Smooth muscle cell (in vitro differentiated cells): ENCODE data around the gene AURKB. TPM values are rescaled to one million over a fixed set of nuclear protein-coding genes. Genes with fewer than 3 reads are reported as not detected.

Source experiments
- DNase-seq: peaks from one replicate; lab custom pipeline; 2025; ENCODE audit not compliant: unreplicated experiment; lab: John Stamatoyannopoulos, UW
- H2AFZ ChIP-seq: fragments of 200-600 bp; sonication (generic); 2 replicates; pipeline ENCODE4 v1.6.0; 2016; ENCODE audit warnings: antibody characterized with exemption, low read depth, mild to moderate bottlenecking
- H3F3A ChIP-seq: fragments of 200-600 bp; sonication (generic); 2 replicates; pipeline ENCODE4 v1.6.0; 2017; ENCODE audit warnings: antibody characterized with exemption, low read depth
- H3K27ac ChIP-seq: fragments of 200-600 bp; sonication (generic); 2 replicates; pipeline ENCODE4 v1.5.1; 2016; ENCODE audit warnings: low read depth, mild to moderate bottlenecking
- H3K27me3 ChIP-seq: fragments of 200-600 bp; sonication (generic); 2 replicates; pipeline ENCODE4 v1.6.1; 2016; ENCODE audit warnings: low read depth, mild to moderate bottlenecking
- H3K36me3 ChIP-seq: fragments of 200-600 bp; sonication (generic); 2 replicates; pipeline ENCODE4 v1.5.1; 2016; ENCODE audit warnings: low read depth
- H3K4me1 ChIP-seq: fragments of 200-600 bp; sonication (generic); 2 replicates; pipeline ENCODE4 v1.5.1; 2016; ENCODE audit warnings: low read depth
- H3K4me2 ChIP-seq: fragments of 200-600 bp; sonication (generic); 2 replicates; pipeline ENCODE4 v1.6.0; 2016; ENCODE audit warnings: mild to moderate bottlenecking
- H3K4me3 ChIP-seq: fragments of 200-600 bp; sonication (generic); 2 replicates; pipeline ENCODE4 v1.5.1; 2016; ENCODE audit warnings: mild to moderate bottlenecking
- H3K79me2 ChIP-seq: fragments of 200-600 bp; sonication (generic); 2 replicates; pipeline ENCODE4 v1.6.0; 2016; ENCODE audit warnings: low read depth, mild to moderate bottlenecking
- H3K9ac ChIP-seq: fragments of 200-600 bp; sonication (generic); 2 replicates; pipeline ENCODE4 v1.6.0; 2016; ENCODE audit warnings: low read depth
- H3K9me3 ChIP-seq: fragments of 200-600 bp; sonication (generic); replicated peaks from 2 replicates; pipeline ENCODE4 v1.5.1; 2016; ENCODE audit warnings: low read depth
- H4K20me1 ChIP-seq: fragments of 200-600 bp; sonication (generic); 2 replicates; pipeline ENCODE4 v1.6.0; 2016; ENCODE audit warnings: low read depth
- WGBS: methylation state at CpG from one replicate; pipeline ENCODE4 v1.1.7; 2016; ENCODE audit warnings: low lambda C conversion rate; 5-methylcytosine and 5-hydroxymethylcytosine counted together
- polyA plus RNA-seq: library from polyadenylated mRNA; unstranded; fragments of >200 nt; fragmentation: Nextera tagmentation; extraction: Ambion mirVana; gene quantifications from 2 replicates; pipeline ENCODE4 v1.2.1, GENCODE V29; 2016
- total RNA-seq: library from RNA; depleted of rRNA; stranded (reverse); fragments of >200 nt; gene quantifications from 2 replicates; pipeline ENCODE4 v1.2.3, GENCODE V29; 2014
- TF ChIP-seq, protein P1 (sequence below): fragments of 200-600 bp; sonication (generic); IDR thresholded peaks from 2 replicates; pipeline ENCODE4 v1.5.1; 2017; ENCODE audit warnings: borderline replicate concordance, mild to moderate bottlenecking, antibody characterized with exemption; ENCODE audit not compliant: insufficient read depth, poor library complexity, severe bottlenecking

Gene AURKB
- total and polyA plus RNA-seq, 2 experiments from 2014 or later: 16.6 to 33.5 TPM

- Histone ChIP-seq H4K20me1 (peaks cover 13% of the 10 kb centered on the region), H3K4me3 (peak overlapping the region; percentile 99), H3F3A (peaks cover 5% of the 10 kb centered on the region), H3K9ac (peak overlapping the region; percentile 98), H3K27ac (peak overlapping the region; percentile 62), H3K4me2 (peak overlapping the region; percentile 97), H3K4me1 (peaks cover 22% of the 10 kb centered on the region), H3K79me2 (peaks cover 17% of the 10 kb centered on the region), H3K36me3 (no peaks in the 10 kb centered on the region), H3K9me3 (no peaks in the 10 kb centered on the region), H3K27me3 (no peaks in the 10 kb centered on the region), H2AFZ (peak overlapping the region; percentile 98)
- WGBS: 5% methylated on average over 21 of the region's 55 CpGs
- no peak for DNase-seq
- TF ChIP-seq, protein P1, sequence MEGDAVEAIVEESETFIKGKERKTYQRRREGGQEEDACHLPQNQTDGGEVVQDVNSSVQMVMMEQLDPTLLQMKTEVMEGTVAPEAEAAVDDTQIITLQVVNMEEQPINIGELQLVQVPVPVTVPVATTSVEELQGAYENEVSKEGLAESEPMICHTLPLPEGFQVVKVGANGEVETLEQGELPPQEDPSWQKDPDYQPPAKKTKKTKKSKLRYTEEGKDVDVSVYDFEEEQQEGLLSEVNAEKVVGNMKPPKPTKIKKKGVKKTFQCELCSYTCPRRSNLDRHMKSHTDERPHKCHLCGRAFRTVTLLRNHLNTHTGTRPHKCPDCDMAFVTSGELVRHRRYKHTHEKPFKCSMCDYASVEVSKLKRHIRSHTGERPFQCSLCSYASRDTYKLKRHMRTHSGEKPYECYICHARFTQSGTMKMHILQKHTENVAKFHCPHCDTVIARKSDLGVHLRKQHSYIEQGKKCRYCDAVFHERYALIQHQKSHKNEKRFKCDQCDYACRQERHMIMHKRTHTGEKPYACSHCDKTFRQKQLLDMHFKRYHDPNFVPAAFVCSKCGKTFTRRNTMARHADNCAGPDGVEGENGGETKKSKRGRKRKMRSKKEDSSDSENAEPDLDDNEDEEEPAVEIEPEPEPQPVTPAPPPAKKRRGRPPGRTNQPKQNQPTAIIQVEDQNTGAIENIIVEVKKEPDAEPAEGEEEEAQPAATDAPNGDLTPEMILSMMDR: no peak
Observed at GRCh38 chr17:8162997-8163977, 47.1 kb downstream of the AURKB start.

DNA sequence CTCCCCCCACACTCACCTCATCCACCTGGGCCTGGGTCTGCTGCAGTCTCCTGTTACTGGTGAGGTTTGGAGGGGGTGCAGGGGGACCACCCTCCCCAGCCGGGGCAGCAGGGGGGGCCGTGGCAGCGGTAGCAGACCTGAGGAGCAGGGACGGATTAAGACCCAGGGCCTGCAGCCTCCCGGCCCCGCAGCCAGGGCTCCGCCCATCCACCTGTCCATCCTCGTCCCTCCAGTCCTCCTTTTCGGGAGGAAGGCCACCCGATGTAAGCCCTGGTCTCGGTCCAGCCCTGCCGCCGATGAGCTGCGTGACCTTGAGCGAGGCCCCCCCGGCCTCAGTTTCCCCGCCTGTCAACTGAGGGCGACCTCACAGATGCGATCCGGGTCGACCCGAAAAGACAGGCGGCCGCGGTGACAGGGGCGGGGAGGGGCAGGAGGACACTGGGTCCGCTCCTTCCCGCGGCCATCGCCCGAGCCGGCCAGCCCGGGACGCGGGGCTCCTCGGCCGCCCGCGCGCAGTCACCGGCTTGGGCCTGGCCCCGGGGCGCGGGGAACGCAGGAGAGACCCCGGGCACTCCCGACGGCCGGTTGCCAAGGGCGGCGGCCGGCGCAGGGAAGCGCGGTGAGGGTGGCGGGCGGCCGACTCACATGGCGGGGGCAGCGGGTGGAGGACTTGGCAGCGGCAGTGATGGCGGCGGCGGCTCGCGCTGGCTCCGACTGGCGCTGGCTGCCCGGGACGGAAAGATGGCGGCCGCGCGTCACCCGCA, 48.0 kb downstream of the AURKB start, which contains the start of gene VAMP2:
TSS of gene VAMP2 (minus strand) at position 716 of the 764 bp plus-strand sequence. CDS start at position 647, 69 bp downstream.
- H4K20me1 ChIP-seq: peaks cover 13% of the 10 kb centered on the region
- peaks cover 5% of the 10 kb centered on the region for H3F3A ChIP-seq
- no peaks in the 10 kb centered on the region for H3K27me3 ChIP-seq
- under 1% methylated on average over 48 of the region's 75 CpGs for WGBS
- no peaks in the 10 kb centered on the region for H3K9me3 ChIP-seq
- H3K4me2 ChIP-seq: peak within 1 kb of the TSS; percentile 99
- TF ChIP-seq, protein P1: no peak
- peaks cover 22% of the 10 kb centered on the region for H3K4me1 ChIP-seq
- peak within 1 kb of the TSS; percentile 98 for H3K9ac ChIP-seq
- peak within 1 kb of the TSS; percentile 99 for H3K4me3 ChIP-seq
- H3K27ac ChIP-seq: peak within 1 kb of the TSS; percentile 76
- H2AFZ ChIP-seq: peak within 1 kb of the TSS; percentile 98
- H3K36me3 ChIP-seq: no peaks in the 10 kb centered on the region
- peak; percentile 42 for DNase-seq
- H3K79me2 ChIP-seq: peaks cover 17% of the 10 kb centered on the region

GRCh38 chr17:8161289-8162232, 48.8 kb downstream of the AURKB start:
- Histone ChIP-seq H3K4me1 (peaks cover 22% of the 10 kb centered on the region), H4K20me1 (peaks cover 13% of the 10 kb centered on the region), H3K4me2 (peak overlapping the region; percentile 99), H3K9me3 (no peaks in the 10 kb centered on the region), H3K79me2 (peaks cover 17% of the 10 kb centered on the region), H3F3A (peaks cover 5% of the 10 kb centered on the region), H2AFZ (no peak overlapping the region), H3K27ac (peak overlapping the region; percentile 76), H3K9ac (peak overlapping the region; percentile 98), H3K4me3 (peak overlapping the region; percentile 99), H3K36me3 (no peaks in the 10 kb centered on the region), H3K27me3 (no peaks in the 10 kb centered on the region)
- TF ChIP-seq, protein P1: no peak
- no peak for DNase-seq
- WGBS: 84% methylated on average over 19 of the region's 19 CpGs
